Right lobe of liver (tissue), 6 donors: ENCODE results near the gene PDF. TPM values are rescaled to one million over a fixed set of nuclear protein-coding genes. Genes with fewer than 3 reads are reported as not detected.
A peak's percentile ranks its signal among the peaks of the same experiment; 100 is the strongest.
"Not testable (repeated sequence)": the region's sequence is repeated elsewhere in the genome, so short reads cannot be mapped to it uniquely, and the experiment has no call there.

Experiments used
- ATAC-seq, 4 donors: fragments of 200-7000 bp; cut with Tn5 transposase; one replicate each; pipeline ENCODE4 v1.9.1; 2020; ENCODE audit warnings: mild to moderate bottlenecking in 4 of 4, moderate library complexity in 4 of 4
- DNase-seq, 3 donors: peaks; one replicate each; pipeline ENCODE4 v3.0.0-alpha.2; 2020
- H3K27ac ChIP-seq, 3 donors: fragments of 200-600 bp; one replicate each; pipeline ENCODE4 v1.8.0; 2022
- H3K27me3 ChIP-seq, 2 donors: fragments of 200-600 bp; one replicate each; pipeline ENCODE4 v1.8.0; 2022
- H3K36me3 ChIP-seq, 4 donors: fragments of 200-600 bp; sonication (generic) in 1 of 4; one replicate each; pipeline versions ENCODE4 v1.5.1 to v1.8.0; 2017 to 2022; ENCODE audit warnings: control low read depth in 1 of 4
- H3K4me1 ChIP-seq, 4 donors: fragments of 200-600 bp; sonication (generic) in 1 of 4; one replicate each; pipeline versions ENCODE4 v1.5.1 to v1.8.0; 2017 to 2022; ENCODE audit warnings: control low read depth in 1 of 4
- H3K4me3 ChIP-seq, 3 donors: fragments of 200-600 bp; one replicate each; pipeline ENCODE4 v1.8.0; 2022
- H3K9me3 ChIP-seq, 4 donors: fragments of 200-600 bp; sonication (generic) in 1 of 4; one replicate each; pipeline versions ENCODE4 v1.5.1 to v1.8.0; 2017 to 2022; ENCODE audit warnings: control low read depth in 1 of 4
- POLR2A ChIP-seq: fragments of 450-650 bp; IDR thresholded peaks from one replicate; pipeline ENCODE4 v1.6.1; 2017; ENCODE audit warnings: antibody characterized with exemption, mild to moderate bottlenecking
- WGBS: methylation state at CpG from one replicate; pipeline ENCODE4 v1.1.6; 2018; ENCODE audit warnings: low coverage, low lambda C conversion rate; ENCODE audit not compliant: insufficient coverage; ENCODE audit errors: missing lambda C conversion rate; 5-methylcytosine and 5-hydroxymethylcytosine counted together
- intact Hi-C, 2 donors: fragments of 100-400 bp; cut with DNase I; formaldehyde crosslinking; loops; one replicate each; pipeline versions ENCODE4 v1.11.2 to v1.14.1; 2022
- total RNA-seq, 6 experiments: library from RNA; depleted of rRNA in 2 of 6; stranded (reverse); fragments of >200 nt in 2 of 6; fragmentation: NEBNext Ultra II Directional in 3 of 6; extraction: Animal tissue kit (Norgen Biotek cat#: 25700) in 3 of 6; gene quantifications; one replicate each; pipeline versions ENCODE4 v1.1.0 to v1.2.4, GENCODE V29; 2016 to 2023
- TF ChIP-seq, protein P1 (sequence below), 4 donors: fragments of 200-600 bp in 3 of 4; fragments of 450-650 bp in 1 of 4; IDR thresholded peaks; one replicate each; pipeline versions ENCODE4 v1.5.1 to v1.8.0; 2016 to 2022; ENCODE audit warnings: antibody characterized with exemption in 4 of 4, mild to moderate bottlenecking in 2 of 4
- donor health status: DM: no; HTN: yes; CAD: no.
- donor health status: DM: no; HTN: no; CAD: no.
- donor health status: DM: no; HTN: no; CAD: no.
- donor health status: DM: no; HTN: yes; CAD: no.
- donor health status: DM: no; HTN: yes; CAD: no.

The PDF gene
- total RNA-seq, 6 experiments from 2014 or later, result 13.5 to 38.5 (median 15.7) TPM

DNA sequence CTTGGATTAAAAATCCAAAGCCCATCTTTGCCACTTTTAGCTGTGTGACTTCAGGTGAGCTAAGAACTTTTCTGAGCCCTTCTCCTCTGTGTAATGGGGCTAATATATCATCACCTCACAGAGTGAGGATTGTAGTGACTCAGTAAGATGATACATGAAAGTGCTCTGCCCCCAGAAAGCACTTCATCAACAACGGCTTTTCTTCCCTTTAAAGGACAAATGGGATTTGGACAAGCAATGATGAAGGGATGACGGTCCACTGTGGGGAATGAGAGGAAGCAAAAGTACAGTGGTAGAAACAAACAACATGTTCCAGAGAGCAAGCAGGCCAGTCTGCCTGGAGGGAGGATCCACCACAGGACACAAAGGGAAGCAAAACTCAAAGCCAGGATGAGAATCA lies 35.5 kb upstream of the PDF start:
- H3K27ac ChIP-seq, result no peak overlapping the region
- intact Hi-C loops, result no loop called here
- peaks cover 0 to 58% (median 27%) of the 10 kb centered on the region in 4 donors for H3K36me3 ChIP-seq
- no peak for ATAC-seq
- no peak for DNase-seq
- TF ChIP-seq POLR2A, result no peak
- TF ChIP-seq, protein P1, sequence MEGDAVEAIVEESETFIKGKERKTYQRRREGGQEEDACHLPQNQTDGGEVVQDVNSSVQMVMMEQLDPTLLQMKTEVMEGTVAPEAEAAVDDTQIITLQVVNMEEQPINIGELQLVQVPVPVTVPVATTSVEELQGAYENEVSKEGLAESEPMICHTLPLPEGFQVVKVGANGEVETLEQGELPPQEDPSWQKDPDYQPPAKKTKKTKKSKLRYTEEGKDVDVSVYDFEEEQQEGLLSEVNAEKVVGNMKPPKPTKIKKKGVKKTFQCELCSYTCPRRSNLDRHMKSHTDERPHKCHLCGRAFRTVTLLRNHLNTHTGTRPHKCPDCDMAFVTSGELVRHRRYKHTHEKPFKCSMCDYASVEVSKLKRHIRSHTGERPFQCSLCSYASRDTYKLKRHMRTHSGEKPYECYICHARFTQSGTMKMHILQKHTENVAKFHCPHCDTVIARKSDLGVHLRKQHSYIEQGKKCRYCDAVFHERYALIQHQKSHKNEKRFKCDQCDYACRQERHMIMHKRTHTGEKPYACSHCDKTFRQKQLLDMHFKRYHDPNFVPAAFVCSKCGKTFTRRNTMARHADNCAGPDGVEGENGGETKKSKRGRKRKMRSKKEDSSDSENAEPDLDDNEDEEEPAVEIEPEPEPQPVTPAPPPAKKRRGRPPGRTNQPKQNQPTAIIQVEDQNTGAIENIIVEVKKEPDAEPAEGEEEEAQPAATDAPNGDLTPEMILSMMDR (IDR thresholded peaks at IDR 0.05), result no peak
- WGBS, result 83% methylated on average over 2 of the region's 2 CpGs
- H3K27me3 ChIP-seq, result no peaks in the 10 kb centered on the region
- no peaks in the 10 kb centered on the region for H3K9me3 ChIP-seq
- H3K4me1 ChIP-seq, result no peaks in the 10 kb centered on the region
- no peak overlapping the region for H3K4me3 ChIP-seq

DNA sequence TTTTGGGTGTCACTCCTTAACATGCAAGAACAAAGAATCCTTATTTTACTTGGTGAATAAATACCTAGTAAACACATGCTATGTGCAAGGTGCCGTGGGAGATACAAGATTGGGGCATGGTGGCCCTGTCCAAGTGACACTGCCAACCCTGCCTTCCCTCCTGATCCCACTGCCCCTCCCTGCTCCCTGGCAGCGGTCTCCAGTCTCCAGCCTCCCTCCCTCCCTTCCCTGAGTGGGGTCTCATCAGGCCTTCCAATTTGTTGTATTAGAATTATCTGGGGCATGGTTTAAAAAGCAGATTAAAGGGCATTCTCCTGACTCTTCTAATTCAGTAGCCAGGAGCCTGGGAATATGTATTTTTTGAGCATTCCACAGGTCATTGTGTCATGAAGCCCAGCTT lies 33.7 kb upstream of the PDF start:
- intact Hi-C loops, result no loop called here
- WGBS, result no CpG with 5 or more reads among the region's 2 CpGs
- no peaks in the 10 kb centered on the region for H3K27me3 ChIP-seq
- no peak overlapping the region for H3K27ac ChIP-seq
- H3K36me3 ChIP-seq, result peaks cover 0 to 45% (median 19%) of the 10 kb centered on the region in 4 donors
- no peaks in the 10 kb centered on the region for H3K4me1 ChIP-seq
- ATAC-seq, result no peak
- no peaks in the 10 kb centered on the region for H3K9me3 ChIP-seq
- peak in 1 of 3 donors; percentile 28 for DNase-seq
- no peak for TF ChIP-seq POLR2A
- TF ChIP-seq, protein P1 (IDR thresholded peaks at IDR 0.05), result no peak
- no peak overlapping the region for H3K4me3 ChIP-seq

DNA sequence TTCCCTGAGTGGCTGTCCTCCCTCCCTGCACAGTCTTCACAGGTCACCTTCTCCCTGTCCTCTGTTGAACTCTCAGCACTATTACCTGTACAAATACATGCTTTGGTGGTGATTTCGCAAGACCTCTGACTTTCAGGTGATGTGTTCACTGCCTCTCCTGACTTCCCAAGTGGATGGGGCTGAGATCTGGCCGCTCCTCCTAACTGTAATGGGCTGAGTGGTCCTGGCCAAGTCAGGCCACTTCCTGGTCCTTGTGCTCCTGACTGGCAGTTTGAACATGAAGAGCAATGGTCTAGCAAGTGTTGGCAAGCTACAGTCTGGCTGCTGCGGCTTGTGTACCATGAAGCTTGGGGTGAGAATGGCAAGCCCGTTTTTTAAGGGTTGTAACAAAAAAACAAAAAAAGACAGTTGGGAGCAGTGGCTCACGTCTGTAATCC lies 32.9 kb upstream of the PDF start:
- TF ChIP-seq, protein P1 (IDR thresholded peaks at IDR 0.05), result no peak
- no peak for TF ChIP-seq POLR2A
- DNase-seq, result peak in 1 of 3 donors; percentile 23
- Histone ChIP-seq H3K27ac (no peak overlapping the region), H3K27me3 (no peaks in the 10 kb centered on the region), H3K36me3 (peaks cover 0 to 38% (median 18%) of the 10 kb centered on the region in 4 donors), H3K9me3 (no peaks in the 10 kb centered on the region), H3K4me1 (no peaks in the 10 kb centered on the region), H3K4me3 (no peak overlapping the region)
- intact Hi-C loops, result no loop called here
- ATAC-seq, result peak; percentile 21 to 70 (median 54)
- WGBS, result 100% methylated on average over 2 of the region's 5 CpGs

DNA sequence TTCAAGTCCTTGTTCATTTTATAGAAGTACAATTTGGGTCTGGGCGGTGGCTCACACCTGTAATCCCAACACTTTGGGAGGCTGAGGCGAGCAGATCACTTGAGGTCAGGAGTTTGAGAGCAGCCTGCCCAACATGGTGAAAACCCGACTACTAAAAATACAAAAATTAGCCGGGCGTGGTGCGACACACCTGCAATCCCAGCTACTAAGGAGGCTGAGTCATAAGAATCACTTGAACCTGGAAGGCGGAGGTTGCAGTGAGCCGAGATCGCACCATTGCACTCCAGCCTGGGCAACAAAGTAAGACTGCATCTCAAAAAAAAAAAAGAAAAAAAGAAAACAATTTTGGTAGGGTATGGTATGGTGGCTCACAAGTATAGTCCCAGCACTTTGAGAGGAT lies 29.7 kb upstream of the PDF start:
- DNase-seq, result peak in 1 of 3 donors; percentile 24
- H3K27ac ChIP-seq, H3K4me1 ChIP-seq, H3K4me3 ChIP-seq, intact Hi-C loops, H3K9me3 ChIP-seq, ATAC-seq, H3K27me3 ChIP-seq: not testable (repeated sequence)
- 96% methylated on average over 5 of the region's 9 CpGs for WGBS
- H3K36me3 ChIP-seq, result peaks cover 0 to 28% (median 3%) of the 10 kb centered on the region in 4 donors

DNA sequence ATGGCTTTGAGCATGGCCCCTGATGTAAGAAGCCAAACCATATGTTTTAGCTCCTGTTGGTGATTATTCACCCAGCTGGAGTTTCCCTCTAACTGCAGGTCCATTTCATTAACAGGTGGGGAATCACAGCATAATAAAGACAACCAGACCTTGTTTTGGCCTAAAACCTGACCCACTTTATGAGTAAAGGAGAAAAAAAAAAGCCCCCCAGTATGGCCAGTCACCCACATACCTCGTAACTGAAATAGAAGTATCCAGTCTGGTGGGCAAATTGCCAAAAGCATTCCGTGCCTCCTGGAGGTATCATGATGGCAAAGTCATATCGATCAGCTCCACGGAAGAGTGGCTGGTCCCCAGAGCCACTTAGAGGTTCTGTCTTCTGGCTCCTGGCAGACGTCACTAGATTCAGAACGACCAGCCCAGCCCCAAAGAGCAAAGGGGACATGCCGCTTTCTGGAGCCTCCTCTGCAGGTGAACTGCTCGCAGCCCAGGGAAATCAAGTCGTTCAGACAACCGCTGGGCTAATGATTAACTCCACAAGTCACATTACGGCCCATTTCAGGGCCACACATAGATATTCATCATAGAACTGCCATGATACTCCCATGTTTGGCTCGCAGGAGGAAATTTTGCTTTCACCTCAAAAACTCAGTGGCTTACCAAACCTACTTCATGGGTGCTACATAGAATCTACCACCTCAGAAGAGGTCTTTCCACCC lies 21.1 kb upstream of the PDF start, which contains the start of gene TMED6:
Gene TMED6, minus strand, starts transcription at position 478 of the 719 bp plus-strand sequence. Its CDS starts 33 bp downstream, at position 445.
- DNase-seq, result peak in 2 of 3 donors; percentile 73 to 75
- intact Hi-C loops, result no loop called here
- no peaks in the 10 kb centered on the region for H3K9me3 ChIP-seq

More for the DNA sequence above, 21.1 kb upstream of the PDF start, which contains the start of gene TMED6:
- WGBS, result 22% methylated on average over 12 of the region's 12 CpGs
- Histone ChIP-seq H3K4me1 (peaks cover 0 to 4% (median 0%) of the 10 kb centered on the region in 4 donors), H3K36me3 (peaks cover 0 to 10% (median 2%) of the 10 kb centered on the region in 4 donors), H3K27me3 (no peaks in the 10 kb centered on the region), H3K4me3 (peak within 1 kb of the TSS in 2 of 3 donors; percentile 43 to 51), H3K27ac (peak within 1 kb of the TSS in 1 of 3 donors; percentile 7)
- no peak for TF ChIP-seq POLR2A
- TF ChIP-seq, protein P1 (IDR thresholded peaks at IDR 0.05), result no peak
- peak; percentile 91 to 95 (median 95) for ATAC-seq
